GM19240 (cell line): Measurements from ENCODE around the gene NDUFB3.
"Not testable (repeated sequence)": the region's sequence is repeated elsewhere in the genome, so short reads cannot be mapped to it uniquely, and the experiment has no call there.

Experiments
- DNase-seq: peaks from one replicate; pipeline ENCODE4 v3.0.0; 2011; ENCODE audit warnings: low spot score; ENCODE audit not compliant: insufficient read length

NDUFB3 gene

GRCh38 chr2:201071479-201072200 is at the start of gene NDUFB3, which contains the start of gene HYCC2:
TSS of gene NDUFB3 (plus strand) at chr2:201072001. CDS start at chr2:201078883, 6,882 bp downstream.
TSS of gene HYCC2 (minus strand) at chr2:201071671. CDS start at chr2:201024009, 47,662 bp downstream.
- DNase-seq, result peak; percentile 82

- no peak for DNase-seq
These were observed 47.3 kb upstream of the NDUFB3 start for GRCh38 chr2:201024518-201024917.

GRCh38 chr2:201034355-201034754 is 37.4 kb upstream of the NDUFB3 start:
- not testable (repeated sequence) for DNase-seq

- DNase-seq, result not testable (repeated sequence)
These were observed 33.4 kb upstream of the NDUFB3 start for GRCh38 chr2:201038361-201038760.

- DNase-seq, result no peak
These were observed 32.9 kb upstream of the NDUFB3 start for GRCh38 chr2:201038855-201039254.

- no peak for DNase-seq
These were observed 30.8 kb upstream of the NDUFB3 start for GRCh38 chr2:201040867-201041628.

GRCh38 chr2:201042451-201042850 is 29.4 kb upstream of the NDUFB3 start:
- not testable (repeated sequence) for DNase-seq

GRCh38 chr2:201043050-201043449 is 28.8 kb upstream of the NDUFB3 start:
- not testable (repeated sequence) for DNase-seq

- no peak for DNase-seq
These were observed 24.9 kb upstream of the NDUFB3 start for GRCh38 chr2:201046881-201047280.

GRCh38 chr2:201049455-201049854 is 22.3 kb upstream of the NDUFB3 start:
- DNase-seq, result no peak

GRCh38 chr2:201057087-201057521 is 14.7 kb upstream of the NDUFB3 start:
- no peak for DNase-seq

GRCh38 chr2:201057715-201058248 is 14.0 kb upstream of the NDUFB3 start:
- DNase-seq, result no peak

- no peak for DNase-seq
These were observed 12.9 kb upstream of the NDUFB3 start for GRCh38 chr2:201058914-201059313.

- no peak for DNase-seq
These were observed 11.6 kb upstream of the NDUFB3 start for GRCh38 chr2:201059961-201060755.

GRCh38 chr2:201063516-201063915 is 8.3 kb upstream of the NDUFB3 start:
- DNase-seq, result not testable (repeated sequence)

GRCh38 chr2:201064797-201065329 is 6.9 kb upstream of the NDUFB3 start:
- no peak for DNase-seq

- DNase-seq, result no peak
These were observed 788 bp upstream of the NDUFB3 start for GRCh38 chr2:201070948-201071478.

GRCh38 chr2:201072201-201072530 is 365 bp downstream of the NDUFB3 start:
- DNase-seq, result no peak

GRCh38 chr2:201073071-201073470 is 1.3 kb downstream of the NDUFB3 start:
- no peak for DNase-seq

- no peak for DNase-seq
These were observed 3.2 kb downstream of the NDUFB3 start for GRCh38 chr2:201074996-201075395.

- DNase-seq, result no peak
These were observed 13.1 kb downstream of the NDUFB3 start for GRCh38 chr2:201084863-201085262.
